ENCODE data around the gene ATP5IF1. TPM values are rescaled to one million over a fixed set of nuclear protein-coding genes. Genes with fewer than 3 reads are reported as not detected.

The ATP5IF1 gene
- total RNA-seq, 1 experiment from 2014 or later: 169 TPM

- 0 out of 4 replicates have a peak, but pooled peaks cover 0 to 5% of the 10 kb centered on the region in 2 experiments for H3K36me3 ChIP-seq (ENCODE audit: control insufficient read depth in 1 of 2, insufficient read depth in 2 of 2, low read length in 2 of 2)
- POLR2A ChIA-PET: interaction anchor here (1.3 to 1.6 kb wide), 4 partner anchors 9 to 62 kb away, joined by 3 to 7 read pairs (median 6); partner anchors contain the start of gene MED18
- ATAC-seq (no peak), DNase-seq (ENCODE audit: low read depth, low spot score) (no peak)
- H3K27ac ChIP-seq (ENCODE audit: low read depth, low read length): no peak overlapping the region
- no peaks in the 10 kb centered on the region for H3K9me3 ChIP-seq (ENCODE audit: control insufficient read depth in 1 of 2, insufficient read depth in 1 of 2, low read depth in 1 of 2, low read length in 2 of 2)
- H3K9me2 ChIP-seq (ENCODE audit: insufficient read depth): no peaks in the 10 kb centered on the region
- H3K9ac ChIP-seq (ENCODE audit: low read length): no peak overlapping the region
- H4K20me1 ChIP-seq (ENCODE audit: insufficient read depth): no peaks in the 10 kb centered on the region
- H3K4me3 ChIP-seq (replicated peaks in 1 of 2; ENCODE audit: low read depth in 1 of 2, low read length in 2 of 2): no peak overlapping the region
- BruUV-seq (replicated peaks): no TSS peak
- H2AFZ ChIP-seq (ENCODE audit: low read depth, low read length, poor library complexity, severe bottlenecking): no peak overlapping the region
- intact Hi-C loops (cut with micrococcal nuclease): no loop called here
- no peak overlapping the region for H3K4me2 ChIP-seq (ENCODE audit: low read length)
- peaks cover 61% of the 10 kb centered on the region for H3K79me2 ChIP-seq (ENCODE audit: insufficient read depth, low read length)
- TF ChIP-seq ZNF274 (IDR thresholded peaks at IDR 0.05; ENCODE audit: low read depth, low read length): no peak
- peak; percentile 8; the same call in 1 of the 2 replicates for TF ChIP-seq POLR2AphosphoS5 (IDR thresholded peaks at IDR 0.05; ENCODE audit: low read depth, low read length)
- RAD21 ChIA-PET (ENCODE audit: low non-redundant PET in 1 of 2, low total read pairs in 2 of 2, uncharacterized antibody in 2 of 2, unreplicated experiment in 2 of 2): no interaction called here
- H3K4me1 ChIP-seq (ENCODE audit: control insufficient read depth in 1 of 2, insufficient read depth in 2 of 2, low read length in 2 of 2): no peaks in the 10 kb centered on the region
- no peaks in the 10 kb centered on the region for H3K27me3 ChIP-seq (ENCODE audit: insufficient read depth, low read length)
- CTCF ChIA-PET: interaction anchor here (1.1 kb wide), 1 partner anchor 18 kb away, joined by 3 read pairs; no protein-coding TSS in a partner anchor
These were observed 31.0 kb downstream of the ATP5IF1 start for GRCh38 chr1:28266920-28267322.

DNA sequence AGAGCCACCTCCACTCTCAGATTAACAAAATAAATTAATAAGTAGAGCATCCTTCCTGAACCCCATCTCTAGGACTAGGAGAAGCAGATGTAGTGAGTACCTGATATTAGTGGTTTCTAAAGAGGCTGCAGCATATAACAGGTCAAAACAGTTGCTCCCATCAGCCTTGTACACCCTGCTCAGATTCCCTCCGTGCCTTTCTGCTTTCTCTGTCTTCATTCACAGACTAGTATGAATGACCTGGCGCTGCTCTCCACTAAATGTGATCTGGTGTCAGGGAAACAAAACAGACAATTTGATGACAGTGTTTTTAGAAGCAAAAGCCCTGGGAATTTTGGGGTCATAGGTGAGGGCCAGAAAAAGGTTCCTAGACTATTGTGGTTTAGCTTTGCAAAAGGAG, 31.7 kb downstream of the ATP5IF1 start:
- Histone ChIP-seq H3K36me3 (ENCODE audit: control insufficient read depth in 1 of 2, insufficient read depth in 2 of 2, low read length in 2 of 2) (peaks cover 0 to 5% of the 10 kb centered on the region in 2 experiments; a peak in 1 of 4 replicates), H3K27me3 (ENCODE audit: insufficient read depth, low read length) (no peaks in the 10 kb centered on the region), H2AFZ (ENCODE audit: low read depth, low read length, poor library complexity, severe bottlenecking) (no peak overlapping the region), H3K9me2 (ENCODE audit: insufficient read depth) (no peaks in the 10 kb centered on the region), H3K4me3 (replicated peaks in 1 of 2; ENCODE audit: low read depth in 1 of 2, low read length in 2 of 2) (no peak overlapping the region), H3K79me2 (ENCODE audit: insufficient read depth, low read length) (peaks cover 56% of the 10 kb centered on the region), H3K4me2 (ENCODE audit: low read length) (no peak overlapping the region), H3K9me3 (ENCODE audit: control insufficient read depth in 1 of 2, insufficient read depth in 1 of 2, low read depth in 1 of 2, low read length in 2 of 2) (no peaks in the 10 kb centered on the region), H3K9ac (ENCODE audit: low read length) (no peak overlapping the region), H3K4me1 (ENCODE audit: control insufficient read depth in 1 of 2, insufficient read depth in 2 of 2, low read length in 2 of 2) (no peaks in the 10 kb centered on the region), H3K27ac (ENCODE audit: low read depth, low read length) (no peak overlapping the region), H4K20me1 (ENCODE audit: insufficient read depth) (no peaks in the 10 kb centered on the region)
- intact Hi-C loops (cut with micrococcal nuclease): no loop called here
- no peak for ATAC-seq
- ChIA-PET POLR2A (interaction anchor here (1.6 kb wide), 2 partner anchors 10 to 19 kb away, joined by 6 to 7 read pairs; no protein-coding TSS in a partner anchor), RAD21 (ENCODE audit: low non-redundant PET in 1 of 2, low total read pairs in 2 of 2, uncharacterized antibody in 2 of 2, unreplicated experiment in 2 of 2) (no interaction called here), CTCF (no interaction called here)
- no peak for DNase-seq (ENCODE audit: low read depth, low spot score)
- TF ChIP-seq EGR1 (IDR thresholded peaks at IDR 0.05; ENCODE audit: low read depth) (no peak), YY1 (IDR thresholded peaks at IDR 0.05; ENCODE audit: extremely low read depth, insufficient replicate concordance, low read depth, low read length) (no peak), JUND (IDR thresholded peaks at IDR 0.05) (no peak), ATF3 (IDR thresholded peaks at IDR 0.05) (no peak), RAD21 (IDR thresholded peaks at IDR 0.05; ENCODE audit: low read depth) (no peak), EZH2phosphoT487 (IDR thresholded peaks at IDR 0.05; ENCODE audit: borderline replicate concordance) (no peak), CEBPB (IDR thresholded peaks at IDR 0.05; ENCODE audit: low read depth) (no peak), SP1 (IDR thresholded peaks at IDR 0.05; ENCODE audit: low read depth) (no peak), ZBTB33 (IDR thresholded peaks at IDR 0.05; ENCODE audit: extremely low read depth, insufficient replicate concordance, low read length) (no peak)
- BruUV-seq (replicated peaks): no TSS peak
